ENCODE measurements around the gene IMMP2L.

DNA sequence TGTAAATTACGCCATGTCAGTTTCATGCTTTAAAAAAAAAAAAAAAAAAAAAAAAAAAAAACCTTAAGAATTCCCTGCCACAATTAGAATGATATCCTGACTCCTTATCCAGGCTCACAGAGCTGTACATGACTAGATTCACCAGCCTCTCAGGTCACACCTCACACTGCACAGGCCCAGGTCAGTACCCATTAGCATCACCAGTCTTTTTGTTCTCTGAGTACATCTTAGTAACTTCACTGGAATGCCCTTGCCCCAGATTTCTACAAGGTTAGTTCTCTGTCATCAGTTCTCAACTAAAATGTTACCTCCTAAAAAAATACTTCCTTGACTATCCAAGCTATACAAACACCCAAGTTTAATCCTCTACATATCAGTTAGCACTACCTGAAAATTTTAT lies 260.4 kb downstream of the IMMP2L start:
- TF ChIP-seq RAD21 (conservative IDR thresholded peaks at IDR 0.05 in 1 of 2, IDR thresholded peaks at IDR 0.05 in 1 of 2) (no peak), MAFK (IDR thresholded peaks at IDR 0.05; ENCODE audit: partially characterized antibody) (no peak), SMC3 (IDR thresholded peaks at IDR 0.05) (no peak), HDAC2 (IDR thresholded peaks at IDR 0.05) (no peak), POLR2A (IDR thresholded peaks at IDR 0.05; ENCODE audit: low read length) (no peak), NFE2L2 (conservative IDR thresholded peaks at IDR 0.05; ENCODE audit: low read length) (no peak), RNF2 (IDR thresholded peaks at IDR 0.05; ENCODE audit: borderline replicate concordance, low read depth) (no peak), RFX5 (IDR thresholded peaks at IDR 0.05) (no peak)
- TF ChIP-seq, protein P1, sequence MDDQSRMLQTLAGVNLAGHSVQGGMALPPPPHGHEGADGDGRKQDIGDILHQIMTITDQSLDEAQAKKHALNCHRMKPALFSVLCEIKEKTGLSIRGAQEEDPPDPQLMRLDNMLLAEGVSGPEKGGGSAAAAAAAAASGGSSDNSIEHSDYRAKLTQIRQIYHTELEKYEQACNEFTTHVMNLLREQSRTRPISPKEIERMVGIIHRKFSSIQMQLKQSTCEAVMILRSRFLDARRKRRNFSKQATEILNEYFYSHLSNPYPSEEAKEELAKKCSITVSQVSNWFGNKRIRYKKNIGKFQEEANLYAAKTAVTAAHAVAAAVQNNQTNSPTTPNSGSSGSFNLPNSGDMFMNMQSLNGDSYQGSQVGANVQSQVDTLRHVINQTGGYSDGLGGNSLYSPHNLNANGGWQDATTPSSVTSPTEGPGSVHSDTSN (IDR thresholded peaks at IDR 0.05) = no peak
- TF ChIP-seq, protein P2, sequence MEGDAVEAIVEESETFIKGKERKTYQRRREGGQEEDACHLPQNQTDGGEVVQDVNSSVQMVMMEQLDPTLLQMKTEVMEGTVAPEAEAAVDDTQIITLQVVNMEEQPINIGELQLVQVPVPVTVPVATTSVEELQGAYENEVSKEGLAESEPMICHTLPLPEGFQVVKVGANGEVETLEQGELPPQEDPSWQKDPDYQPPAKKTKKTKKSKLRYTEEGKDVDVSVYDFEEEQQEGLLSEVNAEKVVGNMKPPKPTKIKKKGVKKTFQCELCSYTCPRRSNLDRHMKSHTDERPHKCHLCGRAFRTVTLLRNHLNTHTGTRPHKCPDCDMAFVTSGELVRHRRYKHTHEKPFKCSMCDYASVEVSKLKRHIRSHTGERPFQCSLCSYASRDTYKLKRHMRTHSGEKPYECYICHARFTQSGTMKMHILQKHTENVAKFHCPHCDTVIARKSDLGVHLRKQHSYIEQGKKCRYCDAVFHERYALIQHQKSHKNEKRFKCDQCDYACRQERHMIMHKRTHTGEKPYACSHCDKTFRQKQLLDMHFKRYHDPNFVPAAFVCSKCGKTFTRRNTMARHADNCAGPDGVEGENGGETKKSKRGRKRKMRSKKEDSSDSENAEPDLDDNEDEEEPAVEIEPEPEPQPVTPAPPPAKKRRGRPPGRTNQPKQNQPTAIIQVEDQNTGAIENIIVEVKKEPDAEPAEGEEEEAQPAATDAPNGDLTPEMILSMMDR (IDR thresholded peaks at IDR 0.05) = no peak
- TF ChIP-seq, protein P3, sequence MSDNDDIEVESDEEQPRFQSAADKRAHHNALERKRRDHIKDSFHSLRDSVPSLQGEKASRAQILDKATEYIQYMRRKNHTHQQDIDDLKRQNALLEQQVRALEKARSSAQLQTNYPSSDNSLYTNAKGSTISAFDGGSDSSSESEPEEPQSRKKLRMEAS (IDR thresholded peaks at IDR 0.05) = no peak

All from A549 (cell line).